ENCODE results near the gene SLCO4A1. TPM values are rescaled to one million over a fixed set of nuclear protein-coding genes. Genes with fewer than 3 reads are reported as not detected.
A peak's percentile ranks its signal among the peaks of the same experiment; 100 is the strongest.

SLCO4A1 gene
- total RNA-seq, 1 donor from 2014 or later = 6.3 TPM

- DNase-seq = peak; percentile 18
Measured at GRCh38 chr20:62702895-62703852, 60.9 kb downstream of the SLCO4A1 start.

GRCh38 chr20:62703853-62704228 is 61.5 kb downstream of the SLCO4A1 start:
- DNase-seq = no peak

DNA sequence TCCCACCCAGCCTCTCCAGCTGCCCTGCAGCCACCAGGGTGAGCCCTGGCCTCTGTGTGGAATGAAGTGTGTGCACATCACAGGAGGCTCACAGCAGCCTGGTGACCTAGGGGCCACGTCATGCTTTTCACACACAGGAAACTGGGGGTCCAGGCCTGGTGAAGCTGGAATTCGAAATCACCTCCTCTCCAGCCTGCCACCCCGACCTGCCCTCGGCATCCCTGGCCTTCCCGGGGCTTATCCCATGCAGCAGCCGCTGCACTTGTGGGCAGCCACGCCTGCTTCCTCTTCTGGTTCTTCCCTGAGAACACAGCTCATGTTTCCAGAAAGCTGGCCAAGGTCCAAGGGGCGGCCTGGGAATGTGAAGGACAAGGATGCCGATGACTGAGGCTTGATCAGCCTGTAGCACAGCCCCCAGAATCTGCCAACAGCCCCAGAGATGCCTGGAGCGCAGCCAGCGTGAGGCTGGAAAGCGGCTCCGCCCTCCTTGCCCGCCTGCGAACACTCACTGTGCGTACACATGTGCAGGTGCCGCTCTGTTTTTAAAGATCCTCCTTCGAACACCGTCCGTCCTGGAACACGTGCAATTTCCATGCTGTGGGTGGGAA is 62.1 kb downstream of the SLCO4A1 start:
- DNase-seq = peak; percentile 84

DNA sequence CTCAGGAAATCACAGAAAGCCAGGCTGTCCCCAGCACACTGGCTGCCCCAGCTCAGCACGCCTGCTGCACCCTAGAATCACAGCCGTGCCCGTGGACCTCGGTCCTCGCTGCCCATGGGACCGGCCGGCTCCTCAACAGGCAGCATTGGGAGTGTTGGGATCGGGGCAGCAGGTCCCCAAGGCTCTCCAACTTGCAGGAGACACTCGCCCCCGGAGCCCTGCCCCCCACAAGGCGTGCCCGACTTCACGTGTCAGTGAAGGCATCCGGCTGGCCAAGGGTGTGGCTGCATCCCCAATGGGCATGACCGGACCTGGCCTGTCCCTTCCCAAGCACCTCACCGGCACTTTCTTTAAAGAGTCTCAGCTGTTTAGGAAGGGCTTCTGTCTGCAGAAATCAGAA is 63.3 kb downstream of the SLCO4A1 start:
- DNase-seq = no peak

DNA sequence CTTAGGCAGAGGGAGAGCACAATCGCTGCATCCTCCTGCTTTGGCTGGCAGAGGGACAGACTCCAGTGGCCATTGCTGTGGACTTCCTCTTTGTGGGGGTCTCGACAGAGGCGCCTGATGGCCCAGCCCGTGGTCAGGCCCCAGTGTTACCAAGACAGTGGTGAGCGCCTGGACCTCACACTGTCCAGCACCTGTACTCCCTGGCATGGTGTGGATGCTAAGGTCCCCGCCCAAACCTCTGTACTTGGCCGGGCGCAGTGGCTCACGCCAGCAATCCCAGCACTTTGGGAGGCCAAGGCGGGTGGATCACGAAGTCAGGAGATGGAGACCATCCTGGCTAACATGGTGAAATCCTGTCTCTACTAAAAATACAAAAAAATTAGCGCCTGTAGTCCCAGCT is 64.0 kb downstream of the SLCO4A1 start:
- DNase-seq = no peak

DNA sequence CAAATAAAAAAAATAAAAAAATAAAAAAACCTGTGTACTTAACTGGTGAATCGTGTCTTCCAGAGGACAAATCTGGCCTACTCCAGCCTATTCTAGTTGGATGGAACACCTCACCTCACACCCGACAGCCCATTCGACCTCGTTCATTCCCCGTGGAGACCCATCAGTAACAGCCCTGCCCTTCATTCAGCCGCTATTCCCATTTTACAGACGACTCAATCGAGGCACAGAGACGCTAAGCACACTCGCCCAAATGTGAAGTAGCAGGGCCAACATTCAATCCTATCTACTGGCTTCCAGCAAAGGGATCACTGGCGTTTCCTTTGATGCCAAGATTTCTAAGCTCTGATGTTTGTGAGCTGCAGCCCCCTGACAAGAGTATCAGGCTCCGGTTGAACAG is 64.6 kb downstream of the SLCO4A1 start:
- DNase-seq = no peak

- DNase-seq = no peak
Measured at GRCh38 chr20:62707276-62707920, 65.1 kb downstream of the SLCO4A1 start.

- DNase-seq = no peak
Measured at GRCh38 chr20:62707921-62708521, 65.7 kb downstream of the SLCO4A1 start.

GRCh38 chr20:62708591-62709536 is 66.6 kb downstream of the SLCO4A1 start, which contains the start of gene NTSR1:
Gene NTSR1 (plus strand): TSS chr20:62708836. CDS start chr20:62709208, 372 bp downstream.
- DNase-seq = no peak

GRCh38 chr20:62709537-62709905 is 67.2 kb downstream of the SLCO4A1 start:
- DNase-seq = no peak

GRCh38 chr20:62710221-62710885 is 68.0 kb downstream of the SLCO4A1 start:
- no peak for DNase-seq

DNA sequence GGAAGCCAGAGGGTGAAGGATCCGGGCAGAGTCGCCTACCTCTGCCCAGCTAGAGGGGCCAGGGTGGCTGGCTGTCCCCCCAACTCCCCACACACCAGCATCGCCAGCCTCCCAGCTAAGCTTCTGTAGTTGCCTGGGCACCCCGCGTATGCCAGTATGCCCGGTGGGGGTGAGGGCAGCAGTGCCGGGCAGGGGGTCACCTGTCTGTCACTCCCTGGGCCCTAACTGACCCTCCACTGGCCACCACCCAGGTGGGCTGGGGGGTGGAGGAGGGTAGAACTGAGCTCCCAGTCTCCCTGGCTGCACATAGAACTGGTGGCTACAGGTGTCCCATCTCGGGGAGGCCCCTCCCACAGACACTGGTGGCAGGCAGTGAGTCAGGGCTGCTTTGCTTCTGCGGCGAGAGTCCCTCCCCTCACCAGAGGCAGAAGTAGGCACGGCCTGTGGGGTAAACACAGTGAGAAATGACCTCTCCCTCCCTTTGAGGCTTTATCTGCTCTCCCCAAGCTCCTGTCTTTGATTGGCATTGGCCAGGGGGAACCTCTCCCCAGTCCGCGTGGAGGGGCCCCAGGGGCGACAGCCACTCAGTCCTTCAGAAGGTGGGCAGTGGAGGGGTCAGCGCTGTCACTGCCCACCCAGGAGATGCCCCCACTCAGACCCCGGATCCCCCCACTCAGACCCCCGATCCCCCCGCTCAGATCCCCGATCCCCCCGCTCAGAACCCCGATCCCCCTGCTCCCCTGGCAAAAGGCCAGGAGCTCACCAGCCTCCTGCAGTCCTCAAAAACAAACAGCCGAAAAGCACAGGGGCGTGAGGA is 68.8 kb downstream of the SLCO4A1 start:
- DNase-seq = no peak

DNA sequence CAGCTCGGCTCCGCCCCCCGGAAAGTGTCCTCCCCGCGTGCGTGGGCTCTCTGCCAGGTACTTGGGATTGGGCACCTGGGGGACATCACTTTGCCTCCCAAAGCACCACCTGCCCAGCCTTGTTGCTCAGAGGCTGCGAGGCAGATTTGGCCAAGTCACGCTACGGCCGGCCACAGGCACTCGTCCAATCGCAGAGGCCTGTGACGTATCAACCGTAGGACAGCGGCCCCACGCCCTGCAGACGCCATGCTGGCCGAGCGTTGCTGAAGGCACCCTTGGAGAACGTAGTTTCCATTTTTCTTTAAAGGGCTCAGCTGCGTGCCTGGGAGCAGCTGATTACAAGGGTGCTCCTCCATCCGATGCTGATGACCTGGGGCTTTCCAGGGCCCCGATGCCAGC is 69.4 kb downstream of the SLCO4A1 start:
- DNase-seq = no peak

DNA sequence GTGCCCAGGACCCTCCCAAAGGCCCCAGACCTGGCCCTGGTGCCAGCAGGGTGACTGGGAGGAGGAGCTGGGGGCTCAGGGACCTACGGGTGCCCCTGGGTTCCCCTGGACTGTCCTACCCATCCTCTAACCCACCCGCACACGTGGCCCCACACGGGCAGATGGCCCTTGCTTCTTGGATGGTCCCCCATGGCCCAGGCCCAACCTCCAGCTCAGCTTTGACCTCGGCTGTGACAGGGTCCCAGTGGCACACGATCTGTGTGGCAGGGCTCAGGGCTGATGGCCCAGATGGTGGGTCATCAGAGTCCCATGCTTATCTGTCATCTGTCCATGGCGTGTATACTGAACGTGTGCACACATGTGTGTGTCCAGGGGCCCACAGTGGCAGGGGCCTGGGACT is 70.3 kb downstream of the SLCO4A1 start:
- no peak for DNase-seq

DNA sequence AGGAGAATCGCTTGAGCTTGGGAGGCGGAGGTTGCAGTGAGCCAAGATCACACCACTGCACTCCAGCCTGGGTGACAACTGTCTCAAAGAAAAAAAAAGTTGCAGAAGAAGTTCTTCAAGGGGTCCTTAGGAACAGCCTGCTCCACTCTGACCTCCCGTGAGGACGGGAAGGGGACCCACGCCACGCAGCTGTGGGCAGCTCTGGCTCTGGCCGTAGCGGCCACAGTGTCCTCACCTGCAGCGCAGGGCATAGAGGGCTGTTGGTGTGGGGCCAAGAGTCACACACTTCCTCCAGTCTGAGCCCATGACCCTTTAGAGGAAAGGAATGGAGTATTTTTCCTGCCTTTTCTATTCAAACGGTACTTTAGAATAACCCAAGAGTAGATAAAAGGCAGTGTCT is 71.7 kb downstream of the SLCO4A1 start:
- DNase-seq = no peak

- no peak for DNase-seq
Measured at GRCh38 chr20:62714799-62715198, 72.5 kb downstream of the SLCO4A1 start.

DNA sequence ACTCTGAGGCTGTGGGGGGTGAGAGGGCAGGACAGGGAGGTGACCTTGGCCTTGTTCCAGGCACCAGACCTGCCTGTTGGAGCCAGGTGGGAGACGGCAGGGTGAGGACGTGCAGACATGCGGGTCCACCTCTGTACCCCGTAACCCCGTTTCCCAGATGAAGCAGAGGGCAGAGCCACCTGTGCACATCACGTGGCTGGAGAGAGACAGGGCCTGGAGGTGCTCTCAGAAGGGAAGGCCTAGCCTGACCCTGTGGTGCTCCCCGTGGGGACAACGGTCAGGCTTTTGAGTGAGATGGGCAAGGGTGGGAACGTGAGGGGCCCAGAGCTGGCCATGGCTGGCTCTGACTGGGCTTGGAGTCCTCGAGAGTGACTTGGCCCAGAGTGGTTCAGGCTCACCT is 72.9 kb downstream of the SLCO4A1 start:
- no peak for DNase-seq

DNA sequence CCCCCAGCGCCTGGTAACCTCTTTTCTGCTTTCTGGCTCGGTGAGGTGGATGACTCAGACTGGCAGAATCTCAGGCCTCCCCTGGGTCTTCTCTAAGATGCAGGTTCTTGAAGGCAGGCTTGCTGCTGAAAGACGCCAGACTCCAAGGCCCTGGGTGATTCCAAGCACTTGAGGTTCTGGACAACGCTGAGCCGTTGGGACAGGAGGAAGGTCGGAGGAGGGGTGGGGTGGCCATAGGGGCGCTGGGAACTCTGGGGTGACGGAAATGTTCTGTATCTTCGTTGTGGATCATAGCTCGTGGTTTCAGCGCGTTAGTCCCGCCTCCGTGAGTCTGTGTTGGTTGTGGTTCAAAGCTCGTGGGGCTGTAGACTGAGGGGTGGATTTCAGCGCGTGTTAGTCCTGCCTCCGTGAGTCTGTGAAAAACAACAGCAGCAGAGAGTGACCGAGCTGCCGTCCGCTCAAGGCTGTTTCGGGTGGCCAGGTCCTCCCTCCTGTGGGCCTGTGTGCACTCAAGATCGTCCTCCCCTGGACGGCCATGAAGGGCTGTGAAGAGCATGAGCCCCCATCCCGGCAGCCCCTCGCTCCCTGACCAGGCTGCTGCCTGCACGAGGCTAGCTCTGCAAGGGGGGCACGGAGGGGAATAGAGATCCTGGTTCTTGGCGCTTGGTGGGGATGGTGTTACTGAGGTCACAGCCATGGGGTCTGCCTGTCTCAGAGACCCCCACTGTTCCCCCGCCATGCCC is 74.1 kb downstream of the SLCO4A1 start:
- DNase-seq = no peak

DNA sequence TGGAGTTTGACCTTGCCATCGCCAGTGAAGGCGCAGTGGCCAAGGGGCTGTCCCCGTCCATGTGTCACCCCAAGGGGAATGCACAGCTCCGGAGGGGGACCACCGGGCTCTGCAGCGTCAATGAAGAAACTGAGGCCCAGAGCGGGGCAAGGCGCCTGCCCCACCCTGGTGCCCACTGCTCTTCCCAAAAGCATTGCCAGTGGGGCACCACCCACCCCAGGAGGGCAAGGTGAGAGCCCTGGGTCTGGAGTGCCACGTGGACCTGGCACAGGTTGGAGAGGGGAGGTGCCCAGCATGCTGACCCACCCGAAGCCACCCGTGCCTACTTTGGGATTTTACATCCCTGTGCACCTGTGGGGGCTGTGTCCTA is 74.6 kb downstream of the SLCO4A1 start:
- DNase-seq = no peak
